NCI-H1048 (cell line): ENCODE results near the gene AHCYL2.

ENCODE experiments used
- DNase-seq: peaks from one replicate; lab custom pipeline; 2025; lab: John Stamatoyannopoulos, UW

AHCYL2 gene

GRCh38 chr7:129224251-129225205 lies at the start of gene AHCYL2:
TSS of gene AHCYL2 (plus strand) at chr7:129225030.
- DNase-seq: peak; percentile 91

- no peak for DNase-seq
Observed at GRCh38 chr7:129176916-129177710, 47.7 kb upstream of the AHCYL2 start.

- no peak for DNase-seq
Observed at GRCh38 chr7:129184981-129185670, 39.7 kb upstream of the AHCYL2 start.

GRCh38 chr7:129186749-129187260 lies 38.0 kb upstream of the AHCYL2 start:
- no peak for DNase-seq

- no peak for DNase-seq
Observed at GRCh38 chr7:129187681-129188371, 37.0 kb upstream of the AHCYL2 start.

- no peak for DNase-seq
Observed at GRCh38 chr7:129188372-129188891, 36.4 kb upstream of the AHCYL2 start, which contains the start of gene SMO. TSS of gene SMO (plus strand) at chr7:129188633. CDS start at chr7:129189152, 519 bp downstream.

- DNase-seq: no peak
Observed at GRCh38 chr7:129188892-129189660, 35.8 kb upstream of the AHCYL2 start.

GRCh38 chr7:129189661-129190310 lies 35.0 kb upstream of the AHCYL2 start:
- DNase-seq: no peak

GRCh38 chr7:129191272-129191671 lies 33.6 kb upstream of the AHCYL2 start:
- no peak for DNase-seq

- DNase-seq: no peak
Observed at GRCh38 chr7:129193892-129194291, 30.9 kb upstream of the AHCYL2 start.

- DNase-seq: no peak
Observed at GRCh38 chr7:129197771-129198170, 27.1 kb upstream of the AHCYL2 start.

GRCh38 chr7:129199406-129199805 lies 25.4 kb upstream of the AHCYL2 start:
- DNase-seq: no peak

GRCh38 chr7:129202058-129202777 lies 22.6 kb upstream of the AHCYL2 start:
- no peak for DNase-seq

GRCh38 chr7:129203050-129203741 lies 21.6 kb upstream of the AHCYL2 start:
- DNase-seq: no peak

GRCh38 chr7:129205126-129205818 lies 19.6 kb upstream of the AHCYL2 start:
- DNase-seq: no peak

GRCh38 chr7:129205987-129206785 lies 18.6 kb upstream of the AHCYL2 start:
- DNase-seq: no peak

- DNase-seq: no peak
Observed at GRCh38 chr7:129208667-129209066, 16.2 kb upstream of the AHCYL2 start.
